Measurements from ENCODE around the gene CDKN1C.

CDKN1C gene

GRCh38 chr11:2874963-2875362 is 10.6 kb downstream of the CDKN1C start:
- Histone ChIP-seq H3K4me1 (ENCODE audit: control insufficient read depth, insufficient read depth, low read length, unreplicated experiment) (no peaks in the 10 kb centered on the region), H3K36me3 (ENCODE audit: insufficient read depth, low read length) (no peaks in the 10 kb centered on the region), H3K79me2 (ENCODE audit: control insufficient read depth, insufficient read depth, low read length, unreplicated experiment) (no peaks in the 10 kb centered on the region), H3K27ac (ENCODE audit: low read depth, low read length) (no peak overlapping the region), H3K27me3 (ENCODE audit: insufficient read depth, low read length) (peaks cover 19% of the 10 kb centered on the region), H3K4me3 (ENCODE audit: low read depth, low read length) (no peak overlapping the region), H2AFZ (ENCODE audit: low read length, unreplicated experiment) (no peak overlapping the region)

GRCh38 chr11:2870969-2871680 is 14.4 kb downstream of the CDKN1C start:
- Histone ChIP-seq H3K27ac (ENCODE audit: low read depth, low read length) (no peak overlapping the region), H3K79me2 (ENCODE audit: control insufficient read depth, insufficient read depth, low read length, unreplicated experiment) (no peaks in the 10 kb centered on the region), H3K27me3 (ENCODE audit: insufficient read depth, low read length) (peaks cover 49% of the 10 kb centered on the region), H3K36me3 (ENCODE audit: insufficient read depth, low read length) (no peaks in the 10 kb centered on the region), H3K4me1 (ENCODE audit: control insufficient read depth, insufficient read depth, low read length, unreplicated experiment) (no peaks in the 10 kb centered on the region), H2AFZ (ENCODE audit: low read length, unreplicated experiment) (no peak overlapping the region), H3K4me3 (ENCODE audit: low read depth, low read length) (no peak overlapping the region)

GRCh38 chr11:2870460-2870859 is 15.1 kb downstream of the CDKN1C start:
- peaks cover 49% of the 10 kb centered on the region for H3K27me3 ChIP-seq (ENCODE audit: insufficient read depth, low read length)
- H3K27ac ChIP-seq (ENCODE audit: low read depth, low read length), result no peak overlapping the region
- no peak overlapping the region for H2AFZ ChIP-seq (ENCODE audit: low read length, unreplicated experiment)
- H3K36me3 ChIP-seq (ENCODE audit: insufficient read depth, low read length), result no peaks in the 10 kb centered on the region
- no peak overlapping the region for H3K4me3 ChIP-seq (ENCODE audit: low read depth, low read length)
- H3K4me1 ChIP-seq (ENCODE audit: control insufficient read depth, insufficient read depth, low read length, unreplicated experiment), result no peaks in the 10 kb centered on the region
- H3K79me2 ChIP-seq (ENCODE audit: control insufficient read depth, insufficient read depth, low read length, unreplicated experiment), result no peaks in the 10 kb centered on the region

- Histone ChIP-seq H3K27me3 (ENCODE audit: insufficient read depth, low read length) (peaks cover 49% of the 10 kb centered on the region), H3K4me1 (ENCODE audit: control insufficient read depth, insufficient read depth, low read length, unreplicated experiment) (no peaks in the 10 kb centered on the region), H3K27ac (ENCODE audit: low read depth, low read length) (no peak overlapping the region), H3K4me3 (ENCODE audit: low read depth, low read length) (no peak overlapping the region), H2AFZ (ENCODE audit: low read length, unreplicated experiment) (no peak overlapping the region), H3K36me3 (ENCODE audit: insufficient read depth, low read length) (no peaks in the 10 kb centered on the region), H3K79me2 (ENCODE audit: control insufficient read depth, insufficient read depth, low read length, unreplicated experiment) (no peaks in the 10 kb centered on the region)
Observed at GRCh38 chr11:2869561-2870427, 15.8 kb downstream of the CDKN1C start.

GRCh38 chr11:2869134-2869526 is 16.4 kb downstream of the CDKN1C start:
- H3K4me3 ChIP-seq (ENCODE audit: low read depth, low read length), result no peak overlapping the region
- H3K4me1 ChIP-seq (ENCODE audit: control insufficient read depth, insufficient read depth, low read length, unreplicated experiment), result no peaks in the 10 kb centered on the region
- no peaks in the 10 kb centered on the region for H3K79me2 ChIP-seq (ENCODE audit: control insufficient read depth, insufficient read depth, low read length, unreplicated experiment)
- H3K27ac ChIP-seq (ENCODE audit: low read depth, low read length), result no peak overlapping the region
- no peak overlapping the region for H2AFZ ChIP-seq (ENCODE audit: low read length, unreplicated experiment)
- H3K36me3 ChIP-seq (ENCODE audit: insufficient read depth, low read length), result no peaks in the 10 kb centered on the region
- peaks cover 49% of the 10 kb centered on the region for H3K27me3 ChIP-seq (ENCODE audit: insufficient read depth, low read length)

GRCh38 chr11:2868506-2869133 is 17.0 kb downstream of the CDKN1C start:
- H3K27ac ChIP-seq (ENCODE audit: low read depth, low read length), result no peak overlapping the region
- H3K36me3 ChIP-seq (ENCODE audit: insufficient read depth, low read length), result no peaks in the 10 kb centered on the region
- no peak overlapping the region for H2AFZ ChIP-seq (ENCODE audit: low read length, unreplicated experiment)
- no peaks in the 10 kb centered on the region for H3K4me1 ChIP-seq (ENCODE audit: control insufficient read depth, insufficient read depth, low read length, unreplicated experiment)
- peaks cover 49% of the 10 kb centered on the region for H3K27me3 ChIP-seq (ENCODE audit: insufficient read depth, low read length)
- no peaks in the 10 kb centered on the region for H3K79me2 ChIP-seq (ENCODE audit: control insufficient read depth, insufficient read depth, low read length, unreplicated experiment)
- H3K4me3 ChIP-seq (ENCODE audit: low read depth, low read length), result no peak overlapping the region

- Histone ChIP-seq H3K4me1 (ENCODE audit: control insufficient read depth, insufficient read depth, low read length, unreplicated experiment) (no peaks in the 10 kb centered on the region), H3K27me3 (ENCODE audit: insufficient read depth, low read length) (peaks cover 55% of the 10 kb centered on the region), H2AFZ (ENCODE audit: low read length, unreplicated experiment) (no peak overlapping the region), H3K27ac (ENCODE audit: low read depth, low read length) (no peak overlapping the region), H3K79me2 (ENCODE audit: control insufficient read depth, insufficient read depth, low read length, unreplicated experiment) (no peaks in the 10 kb centered on the region), H3K36me3 (ENCODE audit: insufficient read depth, low read length) (no peaks in the 10 kb centered on the region), H3K4me3 (ENCODE audit: low read depth, low read length) (no peak overlapping the region)
Observed at GRCh38 chr11:2867722-2868505, 17.7 kb downstream of the CDKN1C start.

- H3K36me3 ChIP-seq (ENCODE audit: insufficient read depth, low read length), result no peaks in the 10 kb centered on the region
- no peaks in the 10 kb centered on the region for H3K79me2 ChIP-seq (ENCODE audit: control insufficient read depth, insufficient read depth, low read length, unreplicated experiment)
- H3K27ac ChIP-seq (ENCODE audit: low read depth, low read length), result no peak overlapping the region
- peaks cover 55% of the 10 kb centered on the region for H3K27me3 ChIP-seq (ENCODE audit: insufficient read depth, low read length)
- H2AFZ ChIP-seq (ENCODE audit: low read length, unreplicated experiment), result no peak overlapping the region
- no peaks in the 10 kb centered on the region for H3K4me1 ChIP-seq (ENCODE audit: control insufficient read depth, insufficient read depth, low read length, unreplicated experiment)
- H3K4me3 ChIP-seq (ENCODE audit: low read depth, low read length), result no peak overlapping the region
Observed at GRCh38 chr11:2867142-2867541, 18.4 kb downstream of the CDKN1C start.

GRCh38 chr11:2865922-2866577 is 19.5 kb downstream of the CDKN1C start:
- no peaks in the 10 kb centered on the region for H3K4me1 ChIP-seq (ENCODE audit: control insufficient read depth, insufficient read depth, low read length, unreplicated experiment)
- no peaks in the 10 kb centered on the region for H3K36me3 ChIP-seq (ENCODE audit: insufficient read depth, low read length)
- H3K27me3 ChIP-seq (ENCODE audit: insufficient read depth, low read length), result peaks cover 53% of the 10 kb centered on the region
- H3K4me3 ChIP-seq (ENCODE audit: low read depth, low read length), result no peak overlapping the region
- H3K27ac ChIP-seq (ENCODE audit: low read depth, low read length), result no peak overlapping the region
- H3K79me2 ChIP-seq (ENCODE audit: control insufficient read depth, insufficient read depth, low read length, unreplicated experiment), result no peaks in the 10 kb centered on the region
- H2AFZ ChIP-seq (ENCODE audit: low read length, unreplicated experiment), result no peak overlapping the region

- Histone ChIP-seq H3K27me3 (ENCODE audit: insufficient read depth, low read length) (peaks cover 42% of the 10 kb centered on the region), H3K4me3 (ENCODE audit: low read depth, low read length) (no peak overlapping the region), H3K79me2 (ENCODE audit: control insufficient read depth, insufficient read depth, low read length, unreplicated experiment) (no peaks in the 10 kb centered on the region), H2AFZ (ENCODE audit: low read length, unreplicated experiment) (no peak overlapping the region), H3K4me1 (ENCODE audit: control insufficient read depth, insufficient read depth, low read length, unreplicated experiment) (no peaks in the 10 kb centered on the region), H3K36me3 (ENCODE audit: insufficient read depth, low read length) (no peaks in the 10 kb centered on the region), H3K27ac (ENCODE audit: low read depth, low read length) (no peak overlapping the region)
Observed at GRCh38 chr11:2864901-2865300, 20.7 kb downstream of the CDKN1C start.
